H1 (cell line): ENCODE results near the gene KCTD7. TPM values are rescaled to one million over a fixed set of nuclear protein-coding genes. Genes with fewer than 3 reads are reported as not detected.

Experiments used
- CTCF ChIA-PET: fragments of 300-600 bp; sonication (Branson Sonifier 250); formaldehyde crosslinking; loops from one replicate; lab custom pipeline; 2021; ENCODE audit not compliant: partially characterized antibody; lab: Charles Lee
- POLR2A ChIA-PET: fragments of 300-600 bp; sonication (Branson Sonifier 250); formaldehyde crosslinking; loops from one replicate; lab custom pipeline; 2021; ENCODE audit warnings: inconsistent platforms; ENCODE audit not compliant: partially characterized antibody; lab: Charles Lee
- DNase-seq, 2 experiments: peaks; one replicate each; pipeline versions ENCODE4 v3.0.0 to v3.0.0-alpha.2; 2010 to 2022; ENCODE audit warnings: low spot score in 2 of 2, low read depth in 1 of 2, mixed read lengths in 1 of 2
- FAIRE-seq: peaks from 2 replicates; lab custom pipeline; 2011; peaks lifted over from hg19 to GRCh38; lab: Jason Lieb, UNC
- H2AFZ ChIP-seq: 2 replicates; pipeline ENCODE4 v1.8.1; 2012; ENCODE audit warnings: low read length, inconsistent platforms
- H2AK5ac ChIP-seq: 2 replicates; pipeline ENCODE4 v1.6.1; 2013; ENCODE audit warnings: low read depth, low read length
- H2BK120ac ChIP-seq: replicated peaks from 2 replicates; pipeline ENCODE3; 2013; ENCODE audit warnings: low read depth, low read length, inconsistent platforms
- H2BK12ac ChIP-seq: 2 replicates; pipeline ENCODE4 v1.6.1; 2013; ENCODE audit warnings: low read depth, low read length
- H2BK15ac ChIP-seq: 2 replicates; pipeline ENCODE4 v1.6.1; 2013; ENCODE audit warnings: low read length
- H2BK20ac ChIP-seq: 2 replicates; pipeline ENCODE4 v1.6.1; 2013; ENCODE audit warnings: low read length
- H2BK5ac ChIP-seq: 2 replicates; pipeline ENCODE4 v1.6.1; 2013; ENCODE audit warnings: low read depth, low read length
- H3K14ac ChIP-seq: 2 replicates; pipeline ENCODE4 v1.6.1; 2013; ENCODE audit warnings: inconsistent platforms; ENCODE audit not compliant: insufficient read length
- H3K18ac ChIP-seq: 2 replicates; pipeline ENCODE4 v1.6.1; 2013; ENCODE audit warnings: low read length; ENCODE audit errors: extremely low read depth
- H3K23ac ChIP-seq: 2 replicates; pipeline ENCODE4 v1.6.1; 2013; ENCODE audit warnings: inconsistent platforms; ENCODE audit not compliant: insufficient read length
- H3K23me2 ChIP-seq: 2 replicates; pipeline ENCODE4 v1.6.1; 2013; ENCODE audit warnings: low read depth, low read length
- H3K27ac ChIP-seq: 2 replicates; pipeline ENCODE4 v1.6.1; 2011; ENCODE audit warnings: low read depth, low read length, inconsistent platforms
- H3K27me3 ChIP-seq, 4 experiments: replicated peaks in 1 of 4; 1 replicate in 1 of 4; 2 replicates in 3 of 4; pipeline versions ENCODE4 v1.6.1 to v1.8.1; 2011 to 2013; ENCODE audit warnings: low read length in 3 of 4, mild to moderate bottlenecking in 3 of 4, inconsistent platforms in 2 of 4, mixed read lengths in 2 of 4, moderate library complexity in 1 of 4; ENCODE audit not compliant: control insufficient read depth in 3 of 4, insufficient read depth in 3 of 4; ENCODE audit errors: extremely low read depth in 1 of 4
- H3K36me3 ChIP-seq, 4 experiments: 2 replicates each; pipeline versions ENCODE4 v1.6.1 to v1.8.1; 2011 to 2013; ENCODE audit warnings: mild to moderate bottlenecking in 4 of 4, low read length in 3 of 4, moderate library complexity in 2 of 4, control low read depth in 1 of 4, inconsistent platforms in 1 of 4; ENCODE audit not compliant: insufficient read depth in 4 of 4, control insufficient read depth in 2 of 4
- H3K4ac ChIP-seq: replicated peaks from 2 replicates; pipeline ENCODE3; 2013; ENCODE audit warnings: low read length, low read depth, mixed read lengths, inconsistent platforms; ENCODE audit not compliant: insufficient read length
- H3K4me1 ChIP-seq, 4 experiments: replicated peaks in 1 of 4; 1 replicate in 1 of 4; 2 replicates in 3 of 4; pipeline versions ENCODE4 v1.6.1 to v1.8.1; 2011 to 2013; ENCODE audit warnings: low read length in 3 of 4, inconsistent platforms in 2 of 4, mixed read lengths in 1 of 4; ENCODE audit not compliant: insufficient read depth in 4 of 4, control insufficient read depth in 3 of 4
- H3K4me2 ChIP-seq, 2 experiments: 2 replicates each; pipeline versions ENCODE4 v1.6.1 to v1.8.1; 2011 to 2013; ENCODE audit warnings: low read depth in 2 of 2, low read length in 2 of 2, control low read depth in 1 of 2, inconsistent platforms in 1 of 2, mild to moderate bottlenecking in 1 of 2; ENCODE audit not compliant: insufficient read depth in 1 of 2
- H3K4me3 ChIP-seq, 4 experiments: fragments of 200-600, 300-600 bp in 1 of 4; sonication (generic), shearing (Covaris generic), sonication (Bioruptor Twin) in 1 of 4; 2 replicates each; pipeline versions ENCODE4 v1.5.1 to v1.8.1; 2011 to 2016; ENCODE audit warnings: low read length in 4 of 4, low read depth in 3 of 4, control low read depth in 2 of 4, inconsistent platforms in 2 of 4, mild to moderate bottlenecking in 2 of 4, mixed read lengths in 1 of 4, moderate library complexity in 1 of 4; ENCODE audit not compliant: insufficient read depth in 2 of 4; ENCODE audit errors: extremely low read depth in 1 of 4
- H3K56ac ChIP-seq: replicated peaks from 2 replicates; pipeline ENCODE3; 2013; ENCODE audit warnings: low read depth, mild to moderate bottlenecking, mixed read lengths, low read length, inconsistent platforms; ENCODE audit not compliant: insufficient read length
- H3K79me1 ChIP-seq: 2 replicates; pipeline ENCODE4 v1.6.1; 2013; ENCODE audit warnings: low read depth, low read length, control low read depth
- H3K79me2 ChIP-seq, 2 experiments: 2 replicates each; pipeline versions ENCODE4 v1.6.1 to v1.8.1; 2012 to 2013; ENCODE audit warnings: low read length in 2 of 2, mild to moderate bottlenecking in 2 of 2, inconsistent platforms in 1 of 2; ENCODE audit not compliant: insufficient read depth in 2 of 2, control insufficient read depth in 1 of 2
- H3K9ac ChIP-seq, 4 experiments: replicated peaks in 1 of 4; 1 replicate in 1 of 4; 2 replicates in 3 of 4; pipeline versions ENCODE4 v1.6.1 to v1.8.1; 2011 to 2013; ENCODE audit warnings: low read depth in 3 of 4, low read length in 3 of 4, control low read depth in 2 of 4, mild to moderate bottlenecking in 2 of 4, moderate library complexity in 2 of 4, inconsistent platforms in 1 of 4; ENCODE audit errors: extremely low read depth in 1 of 4
- H3K9me3 ChIP-seq, 2 experiments: 2 replicates each; pipeline versions ENCODE4 v1.6.1 to v1.8.1; 2012 to 2013; ENCODE audit warnings: mild to moderate bottlenecking in 2 of 2, moderate library complexity in 2 of 2, control low read depth in 1 of 2, inconsistent platforms in 1 of 2, low read depth in 1 of 2, low read length in 1 of 2, mixed read lengths in 1 of 2; ENCODE audit not compliant: insufficient read depth in 2 of 2
- H4K20me1 ChIP-seq, 2 experiments: replicated peaks in 1 of 2; 2 replicates each; pipeline versions ENCODE3 to v1.8.1; 2011 to 2013; ENCODE audit warnings: inconsistent platforms in 2 of 2, low read length in 2 of 2, mild to moderate bottlenecking in 1 of 2; ENCODE audit not compliant: insufficient read depth in 2 of 2, control insufficient read depth in 1 of 2
- H4K5ac ChIP-seq: 2 replicates; pipeline ENCODE4 v1.6.1; 2013; ENCODE audit warnings: low read length, low read depth, mixed read lengths, inconsistent platforms; ENCODE audit not compliant: insufficient read length
- H4K8ac ChIP-seq: 2 replicates; pipeline ENCODE4 v1.8.0; 2013; ENCODE audit warnings: mild to moderate bottlenecking, moderate library complexity, low read length, inconsistent platforms; ENCODE audit not compliant: insufficient read depth; ENCODE audit errors: extremely low read depth
- H4K91ac ChIP-seq: replicated peaks from 2 replicates; pipeline ENCODE3; 2013; ENCODE audit warnings: low read length, mixed read lengths, inconsistent platforms; ENCODE audit not compliant: insufficient read length
- ATF3 ChIP-seq: IDR thresholded peaks from 2 replicates; pipeline ENCODE4 v1.6.1; 2011; ENCODE audit warnings: low read depth, mild to moderate bottlenecking, low read length; ENCODE audit not compliant: insufficient read depth
- CBX8 ChIP-seq: fragments of 300-800, 300-1000 bp; sonication (generic); IDR thresholded peaks from 2 replicates; pipeline ENCODE4 v1.7.1; 2016; ENCODE audit warnings: low read depth, low read length, borderline replicate concordance
- CTBP2 ChIP-seq: IDR thresholded peaks from 2 replicates; pipeline ENCODE4 v1.7.0; 2011; ENCODE audit warnings: borderline replicate concordance, mild to moderate bottlenecking, moderate library complexity, mixed read lengths, low read length; ENCODE audit not compliant: insufficient read depth, insufficient read length
- EZH2 ChIP-seq: fragments of 200-600 bp; sonication (generic); IDR thresholded peaks from 2 replicates; pipeline ENCODE4 v1.7.1; 2012; ENCODE audit warnings: low read depth, mild to moderate bottlenecking, moderate library complexity, low read length, inconsistent platforms; ENCODE audit not compliant: severe bottlenecking
- FOSL1 ChIP-seq: IDR thresholded peaks from 2 replicates; pipeline ENCODE4 v1.6.1; 2011; ENCODE audit warnings: mild to moderate bottlenecking, low read depth, low read length, moderate library complexity; ENCODE audit not compliant: insufficient read depth
- GABPA ChIP-seq: IDR thresholded peaks from 2 replicates; pipeline ENCODE4 v1.6.1; 2011; ENCODE audit warnings: mild to moderate bottlenecking, low read length, moderate library complexity, borderline replicate concordance; ENCODE audit not compliant: insufficient read depth
- HDAC2 ChIP-seq, 2 experiments: fragments of 300-600 bp in 1 of 2; sonication (generic) in 1 of 2; IDR thresholded peaks; 2 replicates each; pipeline ENCODE4 v1.6.1; 2011 to 2012; ENCODE audit warnings: low read depth in 2 of 2, low read length in 2 of 2, mild to moderate bottlenecking in 2 of 2, moderate library complexity in 2 of 2, borderline replicate concordance in 1 of 2, inconsistent platforms in 1 of 2
- KDM4A ChIP-seq: IDR thresholded peaks from one replicate; pipeline ENCODE4 v1.7.1; 2012; ENCODE audit warnings: low read depth, mild to moderate bottlenecking, moderate library complexity, low read length, inconsistent platforms; ENCODE audit not compliant: severe bottlenecking
- KDM5A ChIP-seq: fragments of 200-600 bp; IDR thresholded peaks from 2 replicates; pipeline ENCODE4 v1.7.1; 2012; ENCODE audit warnings: mild to moderate bottlenecking, low read length, inconsistent platforms, mixed read lengths
- MAX ChIP-seq: IDR thresholded peaks from 2 replicates; pipeline ENCODE4 v1.6.1; 2012; ENCODE audit warnings: inconsistent platforms
- PHF8 ChIP-seq: fragments of 200-600 bp; sonication (generic); conservative IDR thresholded peaks from 2 replicates; pipeline ENCODE4 v1.7.1; 2012; ENCODE audit warnings: low read depth, mild to moderate bottlenecking, inconsistent platforms, low read length, moderate library complexity
- TAF1 ChIP-seq: IDR thresholded peaks from 2 replicates; pipeline ENCODE4 v1.6.1; 2011; ENCODE audit warnings: mild to moderate bottlenecking, low read depth, low read length
- WGBS, 2 experiments: shearing (Covaris generic) in 1 of 2; methylation state at CpG; one replicate each; pipeline versions ENCODE4 v1.1.6 to v1.1.7; 2013 to 2015; ENCODE audit warnings: low lambda C conversion rate in 2 of 2, mixed read lengths in 2 of 2, inconsistent platforms in 1 of 2, low coverage in 1 of 2, missing lambda C conversion rate in 1 of 2; ENCODE audit not compliant: insufficient replicate concordance in 2 of 2, insufficient coverage in 1 of 2, insufficient read length in 1 of 2; ENCODE audit errors: extremely low coverage in 1 of 2, missing lambda C conversion rate in 1 of 2; 5-methylcytosine and 5-hydroxymethylcytosine counted together
- polyA plus RNA-seq, 7 experiments: library from polyadenylated mRNA; depleted of rRNA in 3 of 7; stranded (reverse) in 5 of 7; unstranded in 2 of 7; fragments of >200 nt in 5 of 7; fragments of 200-250 nt in 2 of 7; gene quantifications; 1 replicate in 5 of 7; 2 replicates in 1 of 7; 4 replicates in 1 of 7; pipeline versions ENCODE4 v1.2.1 to v1.2.3, GENCODE V29; 2011 to 2013; ENCODE audit warnings: missing spikeins in 2 of 7, mixed read lengths in 2 of 7
- total RNA-seq: library from RNA; stranded (reverse); fragmentation: NEBNext Ultra II Directional; extraction: Animal tissue kit (Norgen Biotek cat#: 25700); gene quantifications from 2 replicates; pipeline ENCODE4 v1.2.1, GENCODE V29; 2021

KCTD7 gene
- total and polyA plus RNA-seq, 2 of the 8 experiments (the other 6 are each of a cell fraction or from before 2014, with no cell fraction given), result 8.6 to 11.9 TPM

GRCh38 chr7:66668112-66668511 lies 39.4 kb downstream of the KCTD7 start:
- no peak overlapping the region for H2BK12ac ChIP-seq
- ChIA-PET CTCF (interaction anchor here (1.1 kb wide), 1 partner anchor 110 kb away, joined by 3 read pairs; no protein-coding TSS in a partner anchor), POLR2A (interaction anchor here (2.4 kb wide), 1 partner anchor 14 kb away, joined by 10 read pairs; no protein-coding TSS in a partner anchor)
- H3K79me1 ChIP-seq, result peaks cover 13% of the 10 kb centered on the region
- H2BK5ac ChIP-seq, result no peak overlapping the region; the same call in 1 of the 2 replicates
- DNase-seq (no peak), FAIRE-seq (no peak)
- H3K27ac ChIP-seq, result no peak overlapping the region
- no peak overlapping the region for H3K14ac ChIP-seq
- no peak overlapping the region for H3K23ac ChIP-seq
- no peak overlapping the region for H3K9ac ChIP-seq
- no peaks in the 10 kb centered on the region for H3K9me3 ChIP-seq
- H3K36me3 ChIP-seq, result no peaks in the 10 kb centered on the region
- H3K79me2 ChIP-seq, result peaks cover 0 to 6% of the 10 kb centered on the region in 2 experiments; a peak in 2 of 4 replicates
- WGBS, 2 experiments, result 91% methylated on average over 6 of the region's 7 CpGs; no CpG with 5 or more reads in 1 of the 2 experiments
- H4K20me1 ChIP-seq, result peaks cover 3 to 7% of the 10 kb centered on the region in 2 experiments
- no peak overlapping the region for H3K4ac ChIP-seq
- no peak overlapping the region for H3K4me3 ChIP-seq
- no peaks in the 10 kb centered on the region for H3K4me1 ChIP-seq
- no peaks in the 10 kb centered on the region for H3K27me3 ChIP-seq
- H4K8ac ChIP-seq, result no peak overlapping the region; the same call in 1 of the 2 replicates
- no peak overlapping the region for H3K4me2 ChIP-seq
- no peak overlapping the region for H2BK20ac ChIP-seq
- no peak overlapping the region for H2AFZ ChIP-seq
- H2BK15ac ChIP-seq, result no peak overlapping the region
- no peak overlapping the region for H3K56ac ChIP-seq
- no peak overlapping the region for H2BK120ac ChIP-seq
- H2AK5ac ChIP-seq, result no peak overlapping the region
- no peaks in the 10 kb centered on the region for H3K23me2 ChIP-seq
- H4K91ac ChIP-seq, result no peak overlapping the region
- H3K18ac ChIP-seq, result no peak overlapping the region
- H4K5ac ChIP-seq, result no peak overlapping the region
- TF ChIP-seq KDM4A, result no peak
- no peak for TF ChIP-seq FOSL1
- no peak for TF ChIP-seq PHF8
- TF ChIP-seq HDAC2 (IDR thresholded peaks at IDR 0.05; ENCODE audit: borderline replicate concordance in 1 of 2, low read depth in 2 of 2, low read length in 2 of 2), result no peak
- no peak for TF ChIP-seq GABPA
- TF ChIP-seq TAF1, result no peak
- TF ChIP-seq CBX8, result no peak
- TF ChIP-seq EZH2, result no peak
- no peak for TF ChIP-seq MAX
- no peak for TF ChIP-seq ATF3
- no peak for TF ChIP-seq KDM5A
- TF ChIP-seq CTBP2, result no peak
